ENCODE measurements around the gene DLX1. TPM values are rescaled to one million over a fixed set of nuclear protein-coding genes. Genes with fewer than 3 reads are reported as not detected.

DLX1 gene
- total RNA-seq, 4 donors from 2014 or later: 0.23 to 1.4 (median 0.79) TPM

DNA sequence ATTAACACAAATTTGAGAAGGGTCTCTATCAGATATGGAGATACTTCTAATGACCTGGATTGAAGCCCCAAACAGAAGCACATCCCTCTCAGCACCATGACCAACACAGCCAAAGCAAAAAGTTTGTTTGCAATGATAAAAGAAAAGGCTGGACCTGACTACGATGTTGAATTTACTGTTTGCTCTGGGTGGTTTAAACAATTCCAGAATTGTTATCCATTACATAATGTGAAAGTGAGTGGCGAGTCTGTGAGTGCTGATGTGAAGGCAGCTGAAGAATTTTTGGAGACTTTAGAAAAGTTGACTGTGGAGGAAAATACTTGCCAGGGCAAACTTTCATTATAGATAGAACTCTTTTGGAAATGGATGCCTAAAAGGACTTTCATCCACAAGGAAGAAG is 34.8 kb downstream of the DLX1 start:
- intact Hi-C loops (cut with DNase I; ENCODE audit: low total_unique reads): no loop called here
- TF ChIP-seq POLR2A (IDR thresholded peaks at IDR 0.05): no peak
- TF ChIP-seq, protein P1, sequence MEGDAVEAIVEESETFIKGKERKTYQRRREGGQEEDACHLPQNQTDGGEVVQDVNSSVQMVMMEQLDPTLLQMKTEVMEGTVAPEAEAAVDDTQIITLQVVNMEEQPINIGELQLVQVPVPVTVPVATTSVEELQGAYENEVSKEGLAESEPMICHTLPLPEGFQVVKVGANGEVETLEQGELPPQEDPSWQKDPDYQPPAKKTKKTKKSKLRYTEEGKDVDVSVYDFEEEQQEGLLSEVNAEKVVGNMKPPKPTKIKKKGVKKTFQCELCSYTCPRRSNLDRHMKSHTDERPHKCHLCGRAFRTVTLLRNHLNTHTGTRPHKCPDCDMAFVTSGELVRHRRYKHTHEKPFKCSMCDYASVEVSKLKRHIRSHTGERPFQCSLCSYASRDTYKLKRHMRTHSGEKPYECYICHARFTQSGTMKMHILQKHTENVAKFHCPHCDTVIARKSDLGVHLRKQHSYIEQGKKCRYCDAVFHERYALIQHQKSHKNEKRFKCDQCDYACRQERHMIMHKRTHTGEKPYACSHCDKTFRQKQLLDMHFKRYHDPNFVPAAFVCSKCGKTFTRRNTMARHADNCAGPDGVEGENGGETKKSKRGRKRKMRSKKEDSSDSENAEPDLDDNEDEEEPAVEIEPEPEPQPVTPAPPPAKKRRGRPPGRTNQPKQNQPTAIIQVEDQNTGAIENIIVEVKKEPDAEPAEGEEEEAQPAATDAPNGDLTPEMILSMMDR (IDR thresholded peaks at IDR 0.05): no peak
- DNase-seq (ENCODE audit: low spot score in 2 of 2): no peak
- H3K4me3 ChIP-seq (ENCODE audit: low read depth, poor library complexity, severe bottlenecking): no peak overlapping the region
- WGBS, 2 donors: 60 to 73% methylated on average over 2 of the region's 2 CpGs

DNA sequence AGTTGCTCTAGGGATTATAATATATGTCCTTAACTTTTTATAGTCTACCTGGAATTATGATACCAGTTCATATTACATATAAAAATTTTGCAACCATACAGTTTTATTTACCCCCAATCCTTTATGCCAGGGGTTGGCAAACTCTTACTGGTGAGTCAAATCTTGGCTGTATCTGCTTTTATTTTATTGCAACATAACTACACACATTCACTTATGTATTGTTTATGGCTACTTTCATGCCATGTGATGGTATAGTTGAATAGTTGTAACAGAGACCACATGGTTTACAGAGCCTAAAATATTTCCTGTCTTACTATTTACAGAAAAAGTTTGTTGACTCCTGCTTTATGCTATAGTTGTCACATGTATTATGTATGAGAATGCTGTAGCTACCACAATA is 43.2 kb downstream of the DLX1 start:
- intact Hi-C loops (cut with DNase I; ENCODE audit: low total_unique reads): no loop called here
- no peak for DNase-seq (ENCODE audit: low spot score in 2 of 2)
- TF ChIP-seq, protein P1 (IDR thresholded peaks at IDR 0.05): no peak
- no peak for TF ChIP-seq POLR2A (IDR thresholded peaks at IDR 0.05)
- no peak overlapping the region for H3K4me3 ChIP-seq (ENCODE audit: low read depth, poor library complexity, severe bottlenecking)

DNA sequence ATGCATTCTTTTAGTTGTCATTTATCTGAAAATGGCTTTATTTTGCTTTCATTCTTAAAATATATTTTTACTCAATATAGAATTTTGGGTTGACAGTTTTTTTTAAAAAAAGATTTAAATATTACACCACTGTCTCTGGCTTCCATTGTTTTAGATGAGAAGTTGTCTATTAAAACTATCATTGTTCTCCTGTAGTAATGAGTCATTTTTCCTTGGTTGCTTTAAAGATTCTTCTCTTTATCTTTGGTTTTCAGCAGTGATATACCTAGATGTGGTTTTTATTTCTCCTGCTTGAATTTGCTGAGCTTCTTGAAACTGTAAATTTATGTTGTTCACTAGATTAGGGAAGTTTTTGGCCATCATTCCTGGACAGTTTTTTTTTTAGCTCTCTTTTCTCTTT is 44.1 kb downstream of the DLX1 start:
- intact Hi-C loops (cut with DNase I; ENCODE audit: low total_unique reads): no loop called here
- no peak for TF ChIP-seq POLR2A (IDR thresholded peaks at IDR 0.05)
- TF ChIP-seq, protein P1 (IDR thresholded peaks at IDR 0.05): no peak
- no peak overlapping the region for H3K4me3 ChIP-seq (ENCODE audit: low read depth, poor library complexity, severe bottlenecking)
- DNase-seq (ENCODE audit: low spot score in 2 of 2): no peak

DNA sequence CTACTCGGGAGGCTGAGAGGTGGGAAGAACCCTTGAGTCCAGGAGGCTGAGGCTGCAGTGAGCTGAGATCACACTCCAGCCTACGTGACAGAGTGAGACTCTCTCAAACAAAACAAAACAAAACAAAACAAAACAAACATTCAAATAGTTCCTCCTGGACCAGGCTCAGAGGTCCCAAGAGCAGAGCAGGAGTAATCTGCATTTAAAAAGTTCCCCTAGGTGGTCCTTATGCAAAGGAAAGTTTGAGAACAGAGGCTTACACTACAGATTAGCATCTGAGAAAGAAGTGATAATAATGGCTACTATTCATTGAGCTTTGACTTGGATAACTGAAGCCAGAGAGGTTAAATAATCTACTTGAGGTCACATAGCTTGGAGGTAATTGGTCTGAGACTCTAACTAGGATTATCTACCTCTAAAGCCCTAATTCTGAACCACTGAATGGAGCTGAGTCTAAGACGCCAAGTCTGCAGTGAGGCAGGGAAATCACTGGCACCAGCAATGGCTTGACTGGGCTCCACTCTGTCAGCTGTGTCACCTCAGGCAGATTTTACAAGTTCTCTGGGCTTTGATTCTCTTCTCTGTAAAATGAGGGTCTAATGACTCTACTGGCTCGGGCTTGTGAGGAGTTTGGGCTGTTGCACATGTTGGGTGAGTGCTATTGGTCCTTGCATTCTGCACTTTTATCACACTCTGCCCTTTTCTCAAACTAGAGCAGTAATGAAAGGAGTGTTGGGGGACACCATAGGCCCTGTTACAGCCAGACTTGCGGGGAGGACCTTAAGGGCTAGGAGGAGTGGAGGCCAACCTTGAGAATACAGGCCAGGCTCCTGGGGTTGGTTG is 46.6 kb downstream of the DLX1 start:
- no peak overlapping the region for H3K4me3 ChIP-seq (ENCODE audit: low read depth, poor library complexity, severe bottlenecking)
- no peak for DNase-seq (ENCODE audit: low spot score in 2 of 2)
- WGBS, 2 donors: 86 to 88% methylated on average over 5 of the region's 5 CpGs
- intact Hi-C loops (cut with DNase I; ENCODE audit: low total_unique reads): loop anchor here (2.0 kb wide), 1 partner anchor 57 kb away; no protein-coding TSS in a partner anchor
- TF ChIP-seq, protein P1 (IDR thresholded peaks at IDR 0.05): no peak
- no peak for TF ChIP-seq POLR2A (IDR thresholded peaks at IDR 0.05)

DNA sequence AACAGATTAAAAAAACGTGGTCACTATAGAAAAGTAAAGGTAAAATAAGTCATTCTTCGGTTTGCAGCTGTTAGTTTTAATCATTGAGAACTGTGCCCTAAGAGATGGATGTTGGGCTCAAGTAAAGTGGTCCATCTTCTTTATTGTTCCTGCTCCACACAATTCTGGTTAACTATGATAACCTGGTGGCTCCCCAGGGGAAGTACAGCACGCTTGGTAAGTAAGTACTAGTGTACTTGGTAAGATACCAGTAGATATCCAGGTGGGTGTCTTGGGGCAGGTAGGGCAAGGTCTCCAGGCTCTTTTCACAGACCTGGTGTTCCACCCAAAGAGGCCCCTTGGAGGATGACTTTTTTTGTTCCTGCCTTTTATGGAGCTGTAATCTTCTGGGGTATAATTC is 49.0 kb downstream of the DLX1 start:
- TF ChIP-seq, protein P1 (IDR thresholded peaks at IDR 0.05): no peak
- no peak for TF ChIP-seq POLR2A (IDR thresholded peaks at IDR 0.05)
- DNase-seq (ENCODE audit: low spot score in 2 of 2): no peak
- intact Hi-C loops (cut with DNase I; ENCODE audit: low total_unique reads): no loop called here
- WGBS, 2 donors: 67 to 83% methylated on average over 3 of the region's 3 CpGs
- H3K4me3 ChIP-seq (ENCODE audit: low read depth, poor library complexity, severe bottlenecking): no peak overlapping the region

DNA sequence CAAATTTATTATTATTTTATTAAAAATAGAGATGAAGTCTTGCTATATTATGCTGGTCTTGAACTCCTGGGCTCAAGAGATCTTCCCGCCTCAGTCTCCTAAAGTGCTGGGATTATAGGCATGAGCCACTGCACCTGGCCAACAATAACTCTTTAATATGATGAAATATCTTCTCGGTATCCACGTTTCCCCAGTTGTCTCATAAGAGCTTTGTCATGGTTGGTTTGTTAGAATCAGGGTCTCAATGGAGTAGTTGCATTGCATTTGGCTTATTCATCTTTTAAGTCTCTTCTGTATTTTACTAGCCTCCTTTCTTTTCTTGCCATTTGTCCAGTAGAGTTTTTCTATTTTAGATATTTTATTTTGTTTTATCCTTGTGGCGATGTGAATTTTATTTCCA is 50.1 kb downstream of the DLX1 start:
- TF ChIP-seq POLR2A (IDR thresholded peaks at IDR 0.05): no peak
- TF ChIP-seq, protein P1 (IDR thresholded peaks at IDR 0.05): no peak
- no peak for DNase-seq (ENCODE audit: low spot score in 2 of 2)
- intact Hi-C loops (cut with DNase I; ENCODE audit: low total_unique reads): no loop called here
- 90 to 95% methylated on average over 4 of the region's 4 CpGs for WGBS, 2 donors
- H3K4me3 ChIP-seq (ENCODE audit: low read depth, poor library complexity, severe bottlenecking): no peak overlapping the region

All from lower leg skin (tissue), 4 donors.